Mesendoderm (in vitro differentiated cells): ENCODE measurements around the gene NPAS1.

Experiments
- DNase-seq: peaks from one replicate; pipeline ENCODE4 v3.0.0; 2013
- H2AK5ac ChIP-seq: 2 replicates; pipeline ENCODE4 v1.6.1; 2013; ENCODE audit warnings: low read length, inconsistent platforms
- H2BK120ac ChIP-seq: 2 replicates; pipeline ENCODE4 v1.6.1; 2013; ENCODE audit warnings: low read depth, mild to moderate bottlenecking, low read length, moderate library complexity, mixed read lengths
- H2BK15ac ChIP-seq: replicated peaks from 2 replicates; pipeline ENCODE4 v1.6.1; 2013; ENCODE audit warnings: low read depth, mild to moderate bottlenecking, moderate library complexity
- H2BK5ac ChIP-seq: 2 replicates; pipeline ENCODE4 v1.6.1; 2013; ENCODE audit warnings: low read length, inconsistent platforms
- H3K18ac ChIP-seq: 2 replicates; pipeline ENCODE4 v1.6.1; 2013; ENCODE audit warnings: mild to moderate bottlenecking, low read length, mixed read lengths
- H3K23ac ChIP-seq: one replicate; pipeline ENCODE4 v1.6.1; 2013; ENCODE audit warnings: low read length
- H3K27ac ChIP-seq: 2 replicates; pipeline ENCODE4 v1.5.1; 2013; ENCODE audit warnings: low read depth, mild to moderate bottlenecking, inconsistent platforms, low read length, moderate library complexity
- H3K27me3 ChIP-seq: 2 replicates; pipeline ENCODE4 v1.6.1; 2013; ENCODE audit warnings: low read length, control low read depth, mild to moderate bottlenecking, inconsistent platforms; ENCODE audit not compliant: insufficient read depth, poor library complexity
- H3K36me3 ChIP-seq: 2 replicates; pipeline ENCODE4 v1.6.1; 2013; ENCODE audit warnings: low read length, inconsistent platforms; ENCODE audit not compliant: control insufficient read depth, insufficient read depth
- H3K4ac ChIP-seq: one replicate; pipeline ENCODE4 v1.6.1; 2013; ENCODE audit warnings: low read depth, mild to moderate bottlenecking, low read length, moderate library complexity
- H3K4me1 ChIP-seq: 2 replicates; pipeline ENCODE4 v1.6.1; 2013; ENCODE audit warnings: low read depth, low read length, inconsistent platforms; ENCODE audit not compliant: control insufficient read depth
- H3K4me2 ChIP-seq: 2 replicates; pipeline ENCODE4 v1.6.1; 2013; ENCODE audit warnings: low read length
- H3K4me3 ChIP-seq: 2 replicates; pipeline ENCODE4 v1.5.1; 2013; ENCODE audit warnings: mild to moderate bottlenecking, low read length
- H3K56ac ChIP-seq: one replicate; pipeline ENCODE4 v1.6.1; 2013; ENCODE audit warnings: low read length
- H3K79me1 ChIP-seq: 2 replicates; pipeline ENCODE4 v1.6.1; 2013; ENCODE audit warnings: low read length, inconsistent platforms
- H3K79me2 ChIP-seq: 2 replicates; pipeline ENCODE4 v1.6.1; 2013; ENCODE audit warnings: mild to moderate bottlenecking, low read length; ENCODE audit not compliant: control insufficient read depth, insufficient read depth
- H3K9ac ChIP-seq: 2 replicates; pipeline ENCODE4 v1.6.1; 2013; ENCODE audit warnings: low read length, inconsistent platforms
- H4K5ac ChIP-seq: one replicate; pipeline ENCODE4 v1.6.1; 2013; ENCODE audit warnings: low read length
- H4K8ac ChIP-seq: one replicate; pipeline ENCODE4 v1.6.1; 2013; ENCODE audit warnings: low read depth, mild to moderate bottlenecking, control low read depth, low read length, moderate library complexity
- WGBS: extraction: QIAGEN DNeasy Blood & Tissue Kit; methylation state at CpG from one replicate; pipeline ENCODE4 v1.1.7; 2013; ENCODE audit warnings: low lambda C conversion rate, missing lambda C conversion rate; ENCODE audit not compliant: insufficient coverage; ENCODE audit errors: extremely low coverage; 5-methylcytosine and 5-hydroxymethylcytosine counted together

The NPAS1 gene

DNA sequence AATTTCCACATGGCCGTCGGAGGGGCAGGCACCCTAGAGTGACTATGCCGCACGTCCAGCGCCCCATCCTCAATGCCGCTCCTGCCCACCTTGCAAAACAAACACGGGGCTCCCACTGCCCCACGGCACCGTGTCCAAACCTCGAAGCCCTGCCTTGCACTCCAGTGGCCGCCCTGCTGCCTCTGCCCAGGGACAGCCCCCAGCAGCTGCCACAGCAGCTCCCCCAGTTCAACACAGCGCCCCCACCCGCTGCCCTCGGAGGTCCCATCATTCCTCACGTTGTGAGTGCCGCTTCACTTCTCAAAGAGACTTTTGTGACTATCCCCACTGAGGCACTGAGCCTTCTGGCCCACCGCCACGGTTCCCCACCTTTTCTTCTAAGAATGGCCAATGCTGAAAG, 51.1 kb downstream of the NPAS1 start:
- Histone ChIP-seq H2AK5ac (no peak overlapping the region), H3K79me1 (peaks cover 8% of the 10 kb centered on the region), H4K5ac (no peak overlapping the region), H3K18ac (no peak overlapping the region), H3K27ac (no peak overlapping the region), H4K8ac (no peak overlapping the region), H2BK15ac (no peak overlapping the region), H3K4me1 (no peaks in the 10 kb centered on the region), H3K79me2 (peaks cover 3% of the 10 kb centered on the region), H3K4ac (no peak overlapping the region), H2BK120ac (no peak overlapping the region), H3K9ac (no peak overlapping the region), H3K23ac (no peak overlapping the region), H3K4me2 (no peak overlapping the region), H3K4me3 (no peak overlapping the region), H3K56ac (no peak overlapping the region), H3K27me3 (no peaks in the 10 kb centered on the region), H3K36me3 (peaks cover 15% of the 10 kb centered on the region), H2BK5ac (no peak overlapping the region)
- no peak for DNase-seq
- no CpG with 5 or more reads among the region's 18 CpGs for WGBS

DNA sequence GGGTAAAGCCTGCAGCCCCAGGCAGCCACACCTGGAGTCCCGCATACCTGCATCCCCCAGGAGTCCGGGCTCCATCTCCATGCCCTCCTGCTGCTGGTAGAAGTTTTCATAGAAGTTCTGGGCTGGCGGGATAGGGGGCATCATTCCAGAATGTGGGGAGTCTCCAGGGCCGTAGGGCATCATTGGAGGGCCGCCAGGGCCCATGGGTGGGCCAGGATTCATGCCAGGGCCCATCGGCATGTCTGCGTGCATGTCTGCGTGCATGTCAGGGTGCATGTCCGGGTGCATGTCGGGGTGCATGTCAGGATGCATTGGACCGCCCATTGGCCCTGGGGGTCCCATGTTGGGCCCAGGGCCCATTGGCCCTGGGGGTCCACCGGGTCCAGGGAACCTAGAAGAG, 52.1 kb downstream of the NPAS1 start:
- WGBS = no CpG with 5 or more reads among the region's 12 CpGs
- Histone ChIP-seq H3K79me1 (peaks cover 10% of the 10 kb centered on the region), H3K56ac (no peak overlapping the region), H3K4me3 (no peak overlapping the region), H3K4me2 (no peak overlapping the region), H2BK5ac (no peak overlapping the region), H3K23ac (no peak overlapping the region), H2AK5ac (no peak overlapping the region), H4K8ac (no peak overlapping the region), H3K4me1 (no peaks in the 10 kb centered on the region), H4K5ac (no peak overlapping the region), H3K36me3 (peaks cover 19% of the 10 kb centered on the region), H3K9ac (no peak overlapping the region), H2BK120ac (no peak overlapping the region), H3K27ac (no peak overlapping the region), H2BK15ac (no peak overlapping the region), H3K27me3 (no peaks in the 10 kb centered on the region), H3K79me2 (peaks cover 3% of the 10 kb centered on the region), H3K18ac (no peak overlapping the region), H3K4ac (no peak overlapping the region)
- DNase-seq = no peak

- peaks cover 18% of the 10 kb centered on the region for H3K36me3 ChIP-seq
- H3K18ac ChIP-seq = no peak overlapping the region
- H3K4me1 ChIP-seq = no peaks in the 10 kb centered on the region
- no peak overlapping the region for H3K23ac ChIP-seq
- no peak overlapping the region for H2BK120ac ChIP-seq
- no peak overlapping the region for H4K8ac ChIP-seq
- H2BK15ac ChIP-seq = no peak overlapping the region
- H3K79me2 ChIP-seq = peaks cover 3% of the 10 kb centered on the region
- no peaks in the 10 kb centered on the region for H3K27me3 ChIP-seq
- H3K4me2 ChIP-seq = no peak overlapping the region
- no CpG with 5 or more reads among the region's 17 CpGs for WGBS
- H3K9ac ChIP-seq = no peak overlapping the region
- no peak overlapping the region for H3K56ac ChIP-seq
- H4K5ac ChIP-seq = no peak overlapping the region
- H3K27ac ChIP-seq = no peak overlapping the region
- DNase-seq = no peak
- H2AK5ac ChIP-seq = no peak overlapping the region
- no peak overlapping the region for H2BK5ac ChIP-seq
- H3K79me1 ChIP-seq = peaks cover 10% of the 10 kb centered on the region
- H3K4ac ChIP-seq = no peak overlapping the region
- H3K4me3 ChIP-seq = no peak overlapping the region
Observed at GRCh38 chr19:47072323-47072722, 52.7 kb downstream of the NPAS1 start.

GRCh38 chr19:47073574-47073973, 53.9 kb downstream of the NPAS1 start:
- no peak for DNase-seq
- H3K4me3 ChIP-seq = no peak overlapping the region
- no peak overlapping the region for H3K56ac ChIP-seq
- H3K9ac ChIP-seq = no peak overlapping the region
- H3K27me3 ChIP-seq = no peaks in the 10 kb centered on the region
- peaks cover 10% of the 10 kb centered on the region for H3K79me1 ChIP-seq
- no peak overlapping the region for H2BK15ac ChIP-seq
- no peak overlapping the region for H2BK120ac ChIP-seq
- H4K8ac ChIP-seq = no peak overlapping the region
- H3K27ac ChIP-seq = no peak overlapping the region
- no peaks in the 10 kb centered on the region for H3K4me1 ChIP-seq
- H4K5ac ChIP-seq = no peak overlapping the region
- H2AK5ac ChIP-seq = no peak overlapping the region
- no peak overlapping the region for H3K18ac ChIP-seq
- H3K4me2 ChIP-seq = no peak overlapping the region
- no CpG with 5 or more reads among the region's 10 CpGs for WGBS
- no peak overlapping the region for H2BK5ac ChIP-seq
- H3K36me3 ChIP-seq = peaks cover 18% of the 10 kb centered on the region
- no peak overlapping the region for H3K23ac ChIP-seq
- H3K79me2 ChIP-seq = peaks cover 3% of the 10 kb centered on the region
- H3K4ac ChIP-seq = no peak overlapping the region

- Histone ChIP-seq H3K4ac (no peak overlapping the region), H3K56ac (no peak overlapping the region), H3K36me3 (peaks cover 18% of the 10 kb centered on the region), H3K4me3 (no peak overlapping the region), H3K4me1 (no peaks in the 10 kb centered on the region), H2BK15ac (no peak overlapping the region), H3K4me2 (no peak overlapping the region), H3K79me2 (peaks cover 3% of the 10 kb centered on the region), H4K8ac (no peak overlapping the region), H2BK120ac (no peak overlapping the region), H3K9ac (no peak overlapping the region), H3K27ac (no peak overlapping the region), H3K27me3 (no peaks in the 10 kb centered on the region), H2BK5ac (no peak overlapping the region), H2AK5ac (no peak overlapping the region), H3K23ac (no peak overlapping the region), H4K5ac (no peak overlapping the region), H3K79me1 (peaks cover 10% of the 10 kb centered on the region), H3K18ac (no peak overlapping the region)
- WGBS = no CpG with 5 or more reads among the region's 9 CpGs
- no peak for DNase-seq
Observed at GRCh38 chr19:47074621-47075020, 55.0 kb downstream of the NPAS1 start.

DNA sequence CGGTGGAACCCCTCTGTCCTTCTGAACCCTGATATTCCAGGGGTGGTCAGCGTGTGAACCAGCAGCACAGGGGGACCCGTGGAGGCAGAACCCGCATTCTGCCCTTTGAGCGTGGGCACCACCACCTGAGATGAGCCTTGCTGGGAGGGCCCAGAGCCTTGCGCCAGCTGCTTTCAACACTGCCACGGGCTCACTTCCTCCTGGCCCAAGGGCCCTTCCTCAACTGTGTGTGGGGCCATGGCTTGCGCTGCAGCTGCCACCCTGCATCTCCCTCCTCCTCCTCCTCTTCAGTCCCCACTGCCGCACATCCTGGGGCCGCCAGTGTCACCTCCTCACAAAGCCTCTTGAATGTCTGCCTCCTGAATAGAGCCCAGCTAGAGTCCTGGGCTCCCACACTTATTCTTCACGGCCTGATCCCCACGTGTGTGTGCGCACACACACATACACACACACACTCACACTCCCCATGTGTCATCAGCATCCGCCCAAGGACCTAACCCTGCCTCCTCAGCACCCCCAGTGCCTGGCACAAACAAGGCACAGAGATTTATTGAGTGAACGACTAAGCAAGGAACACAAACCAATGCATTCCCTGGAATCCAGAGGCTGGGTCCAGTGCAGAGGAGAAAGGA, 55.7 kb downstream of the NPAS1 start:
- H3K27ac ChIP-seq = no peak overlapping the region
- H3K36me3 ChIP-seq = peaks cover 16% of the 10 kb centered on the region
- WGBS = no CpG with 5 or more reads among the region's 15 CpGs
- H4K5ac ChIP-seq = no peak overlapping the region
- H2BK120ac ChIP-seq = no peak overlapping the region
- H3K4ac ChIP-seq = no peak overlapping the region
- H3K23ac ChIP-seq = no peak overlapping the region
- no peak overlapping the region for H4K8ac ChIP-seq
- H3K4me2 ChIP-seq = no peak overlapping the region
- H3K79me2 ChIP-seq = peaks cover 3% of the 10 kb centered on the region
- H3K79me1 ChIP-seq = peaks cover 10% of the 10 kb centered on the region
- H3K18ac ChIP-seq = no peak overlapping the region
- no peak overlapping the region for H3K56ac ChIP-seq
- H3K27me3 ChIP-seq = no peaks in the 10 kb centered on the region
- no peak overlapping the region for H2BK15ac ChIP-seq
- no peaks in the 10 kb centered on the region for H3K4me1 ChIP-seq
- DNase-seq = no peak
- no peak overlapping the region for H3K4me3 ChIP-seq
- H2AK5ac ChIP-seq = no peak overlapping the region
- H3K9ac ChIP-seq = no peak overlapping the region
- H2BK5ac ChIP-seq = no peak overlapping the region
